Ovary (tissue), 3 donors: ENCODE data around the gene KRTAP19-5.
"Not testable (repeated sequence)": the region's sequence is repeated elsewhere in the genome, so short reads cannot be mapped to it uniquely, and the experiment has no call there.

Source experiments
- CTCF ChIP-seq, 3 donors: fragments of 450-650 bp in 2 of 3; fragments of 200-600 bp in 1 of 3; IDR thresholded peaks; one replicate each; pipeline versions ENCODE4 v1.5.1 to v1.8.0; 2016 to 2022; ENCODE audit warnings: antibody characterized with exemption in 3 of 3, mild to moderate bottlenecking in 1 of 3
- POLR2A ChIP-seq: fragments of 450-650 bp; IDR thresholded peaks from one replicate; pipeline ENCODE4 v1.6.1; 2017; ENCODE audit warnings: antibody characterized with exemption, mild to moderate bottlenecking, moderate library complexity
- donor health status: DM: no; HTN: no; CAD: no.

GRCh38 chr21:30505621-30506205 is 3.8 kb upstream of the KRTAP19-5 start:
- TF ChIP-seq POLR2A; CTCF (IDR thresholded peaks at IDR 0.05): not testable (repeated sequence)
